Liver (tissue), 9 donors: ENCODE measurements around the gene SEC14L5. TPM values are rescaled to one million over a fixed set of nuclear protein-coding genes. Genes with fewer than 3 reads are reported as not detected.

Experiments used
- DNase-seq: peaks from one replicate; pipeline ENCODE4 v3.0.0-alpha.2; 2017; ENCODE audit warnings: low spot score
- H3K27ac ChIP-seq, 2 donors: one replicate each; pipeline ENCODE4 v1.7.0; 2013; ENCODE audit warnings: inconsistent platforms in 2 of 2, low read length in 2 of 2, control low read depth in 1 of 2, low read depth in 1 of 2, mild to moderate bottlenecking in 1 of 2
- H3K27me3 ChIP-seq, 4 donors: one replicate each; pipeline versions ENCODE4 v1.6.1 to v1.7.0; 2013; ENCODE audit warnings: low read length in 3 of 4, inconsistent platforms in 1 of 4, mild to moderate bottlenecking in 1 of 4, moderate library complexity in 1 of 4; ENCODE audit not compliant: control insufficient read depth in 4 of 4, insufficient read depth in 4 of 4
- H3K36me3 ChIP-seq, 4 donors: one replicate each; pipeline versions ENCODE4 v1.6.1 to v1.7.0; 2013; ENCODE audit warnings: low read length in 3 of 4, mild to moderate bottlenecking in 3 of 4, low read depth in 1 of 4, moderate library complexity in 1 of 4; ENCODE audit not compliant: control insufficient read depth in 4 of 4, insufficient read depth in 3 of 4
- H3K4me1 ChIP-seq, 4 donors: one replicate each; pipeline versions ENCODE4 v1.6.1 to v1.7.0; 2013; ENCODE audit warnings: low read length in 3 of 4, mild to moderate bottlenecking in 3 of 4, moderate library complexity in 1 of 4; ENCODE audit not compliant: control insufficient read depth in 4 of 4, insufficient read depth in 4 of 4
- H3K4me3 ChIP-seq, 3 donors: one replicate each; pipeline versions ENCODE4 v1.6.1 to v1.7.0; 2013; ENCODE audit warnings: low read length in 3 of 3, control low read depth in 1 of 3, low read depth in 1 of 3, mild to moderate bottlenecking in 1 of 3
- H3K9ac ChIP-seq, 2 donors: one replicate each; pipeline ENCODE4 v1.7.0; 2013; ENCODE audit warnings: low read length in 2 of 2, mild to moderate bottlenecking in 2 of 2, moderate library complexity in 2 of 2, control low read depth in 1 of 2, low read depth in 1 of 2
- H3K9me3 ChIP-seq, 4 donors: one replicate each; pipeline versions ENCODE4 v1.6.1 to v1.7.0; 2013; ENCODE audit warnings: low read length in 3 of 4; ENCODE audit not compliant: control insufficient read depth in 4 of 4
- CTCF ChIP-seq: fragments of 150-350 bp; IDR thresholded peaks from 2 replicates; pipeline ENCODE4 v1.5.1; 2017; ENCODE audit warnings: improper control_type of control experiment, low read depth, low read length; ENCODE audit not compliant: missing input control
- EGR1 ChIP-seq, 2 donors: IDR thresholded peaks; 2 replicates each; pipeline ENCODE4 v1.6.1; 2016 to 2018; ENCODE audit warnings: antibody characterized with exemption in 2 of 2, low read depth in 2 of 2
- FOXA1 ChIP-seq: IDR thresholded peaks from 2 replicates; pipeline ENCODE4 v1.6.1; 2016; ENCODE audit warnings: antibody characterized with exemption
- FOXA2 ChIP-seq: IDR thresholded peaks from 2 replicates; pipeline ENCODE4 v1.6.1; 2016; ENCODE audit warnings: antibody characterized with exemption
- GABPA ChIP-seq, 2 donors: IDR thresholded peaks in 1 of 2; conservative IDR thresholded peaks in 1 of 2; 2 replicates each; pipeline ENCODE4 v1.6.1; 2016; ENCODE audit warnings: antibody characterized with exemption in 2 of 2, mild to moderate bottlenecking in 1 of 2, moderate library complexity in 1 of 2
- HNF4G ChIP-seq: IDR thresholded peaks from 2 replicates; pipeline ENCODE4 v1.6.1; 2016; ENCODE audit warnings: antibody characterized with exemption
- JUND ChIP-seq, 2 donors: IDR thresholded peaks; 2 replicates each; pipeline ENCODE4 v1.6.1; 2016; ENCODE audit warnings: antibody characterized with exemption in 2 of 2
- NR2F2 ChIP-seq: IDR thresholded peaks from 2 replicates; pipeline ENCODE4 v1.6.1; 2016; ENCODE audit warnings: antibody characterized with exemption
- RAD21 ChIP-seq, 2 donors: IDR thresholded peaks; 2 replicates each; pipeline ENCODE4 v1.6.1; 2016; ENCODE audit warnings: antibody characterized with exemption in 2 of 2, mild to moderate bottlenecking in 2 of 2
- SP1 ChIP-seq: IDR thresholded peaks from 2 replicates; pipeline ENCODE4 v1.6.1; 2018; ENCODE audit warnings: antibody characterized with exemption, mild to moderate bottlenecking
- TAF1 ChIP-seq: conservative IDR thresholded peaks from 2 replicates; pipeline ENCODE4 v1.6.1; 2016; ENCODE audit warnings: antibody characterized with exemption, mild to moderate bottlenecking
- YY1 ChIP-seq: IDR thresholded peaks from 2 replicates; pipeline ENCODE4 v1.6.1; 2016; ENCODE audit warnings: antibody characterized with exemption, mild to moderate bottlenecking
- ZBTB33 ChIP-seq: IDR thresholded peaks from 2 replicates; pipeline ENCODE4 v1.6.1; 2016; ENCODE audit warnings: antibody characterized with exemption
- WGBS: extraction: QIAGEN DNeasy Blood & Tissue Kit; methylation state at CpG from one replicate; pipeline ENCODE4 v1.1.7; 2013; 5-methylcytosine and 5-hydroxymethylcytosine counted together
- polyA plus RNA-seq, 2 donors: library from polyadenylated mRNA; stranded (reverse) in 1 of 2; unstranded in 1 of 2; fragments of 200-250 nt in 1 of 2; fragments of >200 nt in 1 of 2; fragmentation: Nextera tagmentation in 1 of 2; extraction: Ambion mirVana in 1 of 2; gene quantifications; one replicate each; pipeline versions ENCODE4 v1.2.1 to v1.2.3, GENCODE V29; 2013 to 2015
- total RNA-seq, 2 donors: library from RNA; depleted of rRNA; stranded (reverse); fragments of >200 nt; gene quantifications; one replicate each; pipeline ENCODE4 v1.2.3, GENCODE V29; 2014
- TF ChIP-seq, protein P1 (sequence below): IDR thresholded peaks from 2 replicates; pipeline ENCODE4 v1.6.1; 2016; ENCODE audit warnings: antibody characterized with exemption
- TF ChIP-seq, protein P2 (sequence below): IDR thresholded peaks from 2 replicates; pipeline ENCODE4 v1.6.1; 2016; ENCODE audit warnings: antibody characterized with exemption, mild to moderate bottlenecking
- donor health status: healthy.
- donor health status: healthy.
- donor health status: healthy.
- donor health status: healthy.
- donor health status: healthy.

SEC14L5 gene
- total and polyA plus RNA-seq, 4 donors, result 0.03 to 0.65 (median 0.12) TPM

DNA sequence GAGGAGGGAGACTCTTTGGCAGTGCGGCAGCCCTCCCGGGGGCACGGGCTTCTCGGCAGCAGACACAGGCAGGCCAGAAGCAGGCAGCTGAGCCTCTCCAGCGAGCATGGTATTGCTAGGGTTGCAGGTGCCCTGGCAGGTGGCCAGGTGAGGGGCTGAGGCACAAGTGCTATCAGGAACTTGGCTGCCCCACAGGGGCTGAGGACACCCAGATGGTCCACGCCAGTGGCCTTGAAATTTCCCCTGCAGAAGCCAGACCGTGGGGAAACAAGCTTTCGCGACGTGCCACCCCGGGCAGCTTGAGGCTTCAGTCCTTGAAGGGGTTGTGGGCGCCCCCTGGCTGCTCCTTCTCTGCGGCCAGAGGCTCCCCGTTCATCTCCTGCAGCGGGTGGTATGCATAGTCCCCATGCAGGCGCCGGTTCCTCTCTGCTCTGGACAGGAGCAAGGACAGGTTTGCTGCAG is 67.1 kb downstream of the SEC14L5 start:
- H3K36me3 ChIP-seq, result peaks cover 0 to 7% (median 3%) of the 10 kb centered on the region in 4 donors
- no peaks in the 10 kb centered on the region for H3K27me3 ChIP-seq
- no peak for TF ChIP-seq YY1
- no peak for TF ChIP-seq EGR1 (IDR thresholded peaks at IDR 0.05; ENCODE audit: low read depth in 2 of 2)
- no peak overlapping the region for H3K9ac ChIP-seq
- DNase-seq, result no peak
- peaks cover 0 to 4% (median 3%) of the 10 kb centered on the region in 4 donors for H3K4me1 ChIP-seq
- no peaks in the 10 kb centered on the region for H3K9me3 ChIP-seq
- 72% methylated on average over 17 of the region's 17 CpGs for WGBS
- H3K4me3 ChIP-seq, result no peak overlapping the region
- no peak overlapping the region for H3K27ac ChIP-seq

GRCh38 chr16:5026664-5027063 is 68.5 kb downstream of the SEC14L5 start:
- H3K9ac ChIP-seq, result no peak overlapping the region
- no peak for TF ChIP-seq NR2F2
- TF ChIP-seq, protein P1, sequence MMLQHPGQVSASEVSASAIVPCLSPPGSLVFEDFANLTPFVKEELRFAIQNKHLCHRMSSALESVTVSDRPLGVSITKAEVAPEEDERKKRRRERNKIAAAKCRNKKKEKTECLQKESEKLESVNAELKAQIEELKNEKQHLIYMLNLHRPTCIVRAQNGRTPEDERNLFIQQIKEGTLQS, result no peak
- no peak for TF ChIP-seq TAF1
- TF ChIP-seq GABPA (IDR thresholded peaks at IDR 0.05 in 1 of 2, conservative IDR thresholded peaks at IDR 0.05 in 1 of 2), result no peak
- TF ChIP-seq JUND (IDR thresholded peaks at IDR 0.05), result no peak
- no peak for TF ChIP-seq HNF4G
- no peak for TF ChIP-seq CTCF
- TF ChIP-seq FOXA1, result no peak
- no peak for TF ChIP-seq YY1
- TF ChIP-seq SP1, result no peak
- TF ChIP-seq, protein P2, sequence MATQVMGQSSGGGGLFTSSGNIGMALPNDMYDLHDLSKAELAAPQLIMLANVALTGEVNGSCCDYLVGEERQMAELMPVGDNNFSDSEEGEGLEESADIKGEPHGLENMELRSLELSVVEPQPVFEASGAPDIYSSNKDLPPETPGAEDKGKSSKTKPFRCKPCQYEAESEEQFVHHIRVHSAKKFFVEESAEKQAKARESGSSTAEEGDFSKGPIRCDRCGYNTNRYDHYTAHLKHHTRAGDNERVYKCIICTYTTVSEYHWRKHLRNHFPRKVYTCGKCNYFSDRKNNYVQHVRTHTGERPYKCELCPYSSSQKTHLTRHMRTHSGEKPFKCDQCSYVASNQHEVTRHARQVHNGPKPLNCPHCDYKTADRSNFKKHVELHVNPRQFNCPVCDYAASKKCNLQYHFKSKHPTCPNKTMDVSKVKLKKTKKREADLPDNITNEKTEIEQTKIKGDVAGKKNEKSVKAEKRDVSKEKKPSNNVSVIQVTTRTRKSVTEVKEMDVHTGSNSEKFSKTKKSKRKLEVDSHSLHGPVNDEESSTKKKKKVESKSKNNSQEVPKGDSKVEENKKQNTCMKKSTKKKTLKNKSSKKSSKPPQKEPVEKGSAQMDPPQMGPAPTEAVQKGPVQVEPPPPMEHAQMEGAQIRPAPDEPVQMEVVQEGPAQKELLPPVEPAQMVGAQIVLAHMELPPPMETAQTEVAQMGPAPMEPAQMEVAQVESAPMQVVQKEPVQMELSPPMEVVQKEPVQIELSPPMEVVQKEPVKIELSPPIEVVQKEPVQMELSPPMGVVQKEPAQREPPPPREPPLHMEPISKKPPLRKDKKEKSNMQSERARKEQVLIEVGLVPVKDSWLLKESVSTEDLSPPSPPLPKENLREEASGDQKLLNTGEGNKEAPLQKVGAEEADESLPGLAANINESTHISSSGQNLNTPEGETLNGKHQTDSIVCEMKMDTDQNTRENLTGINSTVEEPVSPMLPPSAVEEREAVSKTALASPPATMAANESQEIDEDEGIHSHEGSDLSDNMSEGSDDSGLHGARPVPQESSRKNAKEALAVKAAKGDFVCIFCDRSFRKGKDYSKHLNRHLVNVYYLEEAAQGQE, result no peak
- no peak for TF ChIP-seq RAD21 (IDR thresholded peaks at IDR 0.05)
- no peak for TF ChIP-seq EGR1 (IDR thresholded peaks at IDR 0.05; ENCODE audit: low read depth in 2 of 2)
- no peak for TF ChIP-seq ZBTB33
- TF ChIP-seq FOXA2, result no peak
- no peak overlapping the region for H3K4me3 ChIP-seq
- no peaks in the 10 kb centered on the region for H3K27me3 ChIP-seq
- DNase-seq, result no peak
- H3K4me1 ChIP-seq, result peaks cover 0 to 4% (median 3%) of the 10 kb centered on the region in 4 donors
- WGBS, result 94% methylated on average over 8 of the region's 8 CpGs
- no peak overlapping the region for H3K27ac ChIP-seq
- peaks cover 0 to 7% (median 3%) of the 10 kb centered on the region in 4 donors for H3K36me3 ChIP-seq
- no peaks in the 10 kb centered on the region for H3K9me3 ChIP-seq
